ENCODE measurements around the gene JMJD6.
A peak's percentile ranks its signal among the peaks of the same experiment; 100 is the strongest.

The JMJD6 gene

DNA sequence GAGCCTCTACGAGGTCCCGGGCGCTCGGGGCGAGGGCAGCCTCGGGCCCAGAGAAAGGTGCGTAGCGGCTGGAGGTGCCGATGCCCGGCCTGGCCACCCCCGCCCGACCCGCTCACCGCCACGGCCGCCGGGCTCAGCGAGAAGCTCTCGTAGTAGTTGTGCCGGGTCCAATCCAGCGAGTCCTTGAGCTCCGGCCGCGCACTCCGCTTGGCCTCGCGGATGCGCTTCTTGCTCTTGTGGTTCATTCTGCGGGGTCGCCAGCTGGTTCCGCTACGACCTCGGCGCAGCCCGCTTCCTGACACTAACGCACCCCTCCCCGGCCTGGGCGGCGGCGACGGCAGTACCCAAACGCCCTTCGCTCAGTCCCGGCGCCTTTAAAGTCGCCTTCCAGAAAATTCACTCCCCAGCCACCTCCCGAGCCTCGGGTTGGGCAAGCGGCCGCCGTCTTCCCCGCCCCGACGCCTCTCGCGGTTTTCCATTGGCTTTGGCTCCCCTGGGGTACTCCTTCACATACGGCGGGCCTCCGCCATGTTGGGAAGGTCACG is at the start of gene JMJD6:
TSS of gene JMJD6 (minus strand) at position 376 of the 545 bp plus-strand sequence. CDS start at position 245, 131 bp downstream.
- peaks cover 20% of the 10 kb centered on the region for H3K4me1 ChIP-seq (ENCODE audit: control insufficient read depth, insufficient read depth, low read length)
- H3K9me3 ChIP-seq (ENCODE audit: control insufficient read depth, low read length) = no peaks in the 10 kb centered on the region
- H3K9ac ChIP-seq (ENCODE audit: low read length) = peak within 1 kb of the TSS; percentile 92
- H3K4me3 ChIP-seq (ENCODE audit: low read length) = peak within 1 kb of the TSS; percentile 68
- H3K27me3 ChIP-seq (ENCODE audit: control insufficient read depth, insufficient read depth, low read length) = no peaks in the 10 kb centered on the region
- H3K36me3 ChIP-seq (ENCODE audit: control insufficient read depth, insufficient read depth, low read length) = no peaks in the 10 kb centered on the region

DNA sequence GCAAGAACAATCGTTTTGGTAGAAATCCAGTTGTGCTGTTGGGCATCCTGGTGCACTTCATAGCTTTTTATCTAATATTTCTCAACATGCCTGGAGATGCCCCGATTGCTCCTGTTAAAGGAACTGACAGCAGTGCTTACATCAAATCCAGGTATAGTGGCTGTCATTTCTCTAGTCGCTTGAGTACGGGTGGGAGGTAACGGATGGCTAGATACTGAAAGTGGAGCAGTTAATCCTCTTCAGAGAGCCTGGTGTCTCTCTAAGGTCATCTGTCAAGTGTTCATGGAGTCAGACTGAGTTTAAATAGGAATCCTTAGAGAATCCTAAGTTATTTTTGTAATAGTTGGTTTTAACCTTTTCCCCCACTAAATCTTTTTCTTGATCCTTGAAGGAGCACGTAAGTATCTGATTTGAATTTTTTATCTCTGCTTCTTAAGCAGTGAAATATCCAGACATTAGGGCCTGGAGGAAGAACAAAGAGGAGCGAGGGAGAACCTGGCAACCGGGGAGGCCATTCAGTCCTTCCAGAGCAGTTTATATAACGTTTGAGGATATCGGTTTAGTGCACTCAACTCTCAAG is 48.7 kb upstream of the JMJD6 start:
- Histone ChIP-seq H3K4me3 (ENCODE audit: low read length) (no peak overlapping the region), H3K4me1 (ENCODE audit: control insufficient read depth, insufficient read depth, low read length) (peaks cover 3% of the 10 kb centered on the region), H3K27me3 (ENCODE audit: control insufficient read depth, insufficient read depth, low read length) (no peaks in the 10 kb centered on the region), H3K9me3 (ENCODE audit: control insufficient read depth, low read length) (no peaks in the 10 kb centered on the region), H3K9ac (ENCODE audit: low read length) (no peak overlapping the region), H3K36me3 (ENCODE audit: control insufficient read depth, insufficient read depth, low read length) (peaks cover 4% of the 10 kb centered on the region)

DNA sequence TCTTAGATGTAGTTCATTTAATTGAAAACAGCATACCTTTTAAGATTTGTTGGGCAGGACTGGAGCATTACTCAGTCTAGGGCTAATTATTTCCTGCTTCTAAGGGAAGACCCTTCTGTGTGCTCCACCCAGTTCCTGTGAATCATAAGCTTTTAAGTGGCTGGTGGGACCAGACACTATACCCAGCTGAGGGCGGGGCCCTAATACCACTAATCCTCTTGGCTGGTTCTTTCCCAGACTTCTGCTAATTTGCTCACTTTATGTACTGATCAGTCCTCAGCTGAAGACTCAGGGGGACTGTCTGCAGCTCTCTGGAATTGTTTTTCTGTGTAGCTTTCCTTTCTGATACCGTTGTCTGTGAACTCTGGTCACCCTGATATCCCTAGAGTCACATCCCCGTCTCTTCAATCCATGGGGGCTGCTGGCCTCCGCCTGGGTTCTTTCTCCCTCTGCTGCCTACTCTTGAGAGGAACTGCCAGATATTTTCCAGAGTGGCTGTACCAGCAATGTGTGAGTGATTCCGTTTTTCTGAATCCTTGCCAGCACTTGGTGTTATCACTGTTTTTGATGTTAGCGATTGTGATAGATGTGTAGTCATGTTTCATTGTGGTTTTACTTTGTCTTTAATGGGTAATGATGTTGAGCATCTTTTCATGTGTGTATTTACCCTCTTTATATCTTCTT is 46.6 kb upstream of the JMJD6 start:
- Histone ChIP-seq H3K9ac (ENCODE audit: low read length) (no peak overlapping the region), H3K4me3 (ENCODE audit: low read length) (no peak overlapping the region), H3K27me3 (ENCODE audit: control insufficient read depth, insufficient read depth, low read length) (no peaks in the 10 kb centered on the region), H3K9me3 (ENCODE audit: control insufficient read depth, low read length) (no peaks in the 10 kb centered on the region), H3K36me3 (ENCODE audit: control insufficient read depth, insufficient read depth, low read length) (peaks cover 4% of the 10 kb centered on the region), H3K4me1 (ENCODE audit: control insufficient read depth, insufficient read depth, low read length) (peaks cover 3% of the 10 kb centered on the region)

DNA sequence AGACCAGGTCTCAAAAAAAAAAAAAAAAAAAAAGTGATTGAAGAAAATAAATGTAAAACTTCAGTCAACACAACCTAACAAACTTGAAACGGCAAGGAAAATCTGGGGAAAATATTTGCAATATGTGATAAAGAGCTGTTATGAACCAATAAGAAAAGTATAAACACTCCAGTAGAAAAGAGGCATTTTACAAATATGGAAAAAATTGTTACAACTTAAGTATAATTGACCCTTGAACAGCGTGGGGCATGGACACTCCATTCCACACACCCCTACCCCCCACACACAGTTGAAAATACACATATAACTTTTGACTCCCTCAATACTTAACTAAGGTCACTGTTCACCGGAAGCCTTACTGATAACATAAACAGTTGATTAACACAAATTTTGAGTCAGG is 32.2 kb upstream of the JMJD6 start:
- Histone ChIP-seq H3K4me1 (ENCODE audit: control insufficient read depth, insufficient read depth, low read length) (no peaks in the 10 kb centered on the region), H3K9ac (ENCODE audit: low read length) (no peak overlapping the region), H3K4me3 (ENCODE audit: low read length) (no peak overlapping the region), H3K27me3 (ENCODE audit: control insufficient read depth, insufficient read depth, low read length) (no peaks in the 10 kb centered on the region), H3K36me3 (ENCODE audit: control insufficient read depth, insufficient read depth, low read length) (no peaks in the 10 kb centered on the region), H3K9me3 (ENCODE audit: control insufficient read depth, low read length) (no peaks in the 10 kb centered on the region)

DNA sequence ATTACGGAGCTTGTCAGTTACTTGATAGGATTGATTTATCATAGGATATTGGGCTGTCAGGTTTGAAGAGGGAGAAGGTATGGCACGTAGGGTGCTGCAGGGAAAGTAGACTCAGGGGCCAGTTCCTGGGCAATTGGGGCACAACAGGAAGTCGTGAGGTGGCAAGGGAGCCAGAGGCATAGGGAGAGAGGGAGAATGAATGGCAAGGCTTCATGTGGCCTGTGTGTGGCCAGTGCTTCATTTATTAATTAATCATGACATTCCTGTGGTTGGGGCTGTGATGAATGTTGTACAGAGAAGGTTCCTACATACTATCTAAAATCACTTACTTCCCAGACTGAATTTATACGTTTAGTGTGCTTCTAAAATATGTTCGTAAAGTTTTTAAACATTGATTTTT is 30.9 kb upstream of the JMJD6 start:
- Histone ChIP-seq H3K4me1 (ENCODE audit: control insufficient read depth, insufficient read depth, low read length) (no peaks in the 10 kb centered on the region), H3K27me3 (ENCODE audit: control insufficient read depth, insufficient read depth, low read length) (no peaks in the 10 kb centered on the region), H3K9ac (ENCODE audit: low read length) (no peak overlapping the region), H3K9me3 (ENCODE audit: control insufficient read depth, low read length) (no peaks in the 10 kb centered on the region), H3K36me3 (ENCODE audit: control insufficient read depth, insufficient read depth, low read length) (no peaks in the 10 kb centered on the region), H3K4me3 (ENCODE audit: low read length) (no peak overlapping the region)

DNA sequence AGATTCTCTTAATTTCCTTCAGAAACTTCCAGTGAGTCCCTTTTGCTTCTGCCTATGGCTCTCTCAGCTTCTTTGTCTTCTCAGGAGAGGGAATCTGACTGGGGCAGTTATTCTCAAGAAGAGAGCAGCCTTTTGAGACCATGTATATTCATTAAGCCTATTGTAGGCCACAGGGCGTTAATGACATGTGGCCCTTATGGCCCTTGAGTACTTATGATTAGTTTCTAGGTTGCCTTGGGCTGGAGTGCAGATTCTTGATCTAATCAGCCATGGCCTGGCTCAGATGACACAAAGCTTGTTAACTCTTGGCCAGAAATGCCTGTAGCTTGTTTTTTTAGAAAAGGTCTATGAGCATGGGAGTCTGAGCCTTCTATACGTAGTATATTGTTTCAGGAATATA is 28.9 kb upstream of the JMJD6 start:
- Histone ChIP-seq H3K9me3 (ENCODE audit: control insufficient read depth, low read length) (no peaks in the 10 kb centered on the region), H3K36me3 (ENCODE audit: control insufficient read depth, insufficient read depth, low read length) (no peaks in the 10 kb centered on the region), H3K4me3 (ENCODE audit: low read length) (no peak overlapping the region), H3K4me1 (ENCODE audit: control insufficient read depth, insufficient read depth, low read length) (no peaks in the 10 kb centered on the region), H3K9ac (ENCODE audit: low read length) (no peak overlapping the region), H3K27me3 (ENCODE audit: control insufficient read depth, insufficient read depth, low read length) (no peaks in the 10 kb centered on the region)

DNA sequence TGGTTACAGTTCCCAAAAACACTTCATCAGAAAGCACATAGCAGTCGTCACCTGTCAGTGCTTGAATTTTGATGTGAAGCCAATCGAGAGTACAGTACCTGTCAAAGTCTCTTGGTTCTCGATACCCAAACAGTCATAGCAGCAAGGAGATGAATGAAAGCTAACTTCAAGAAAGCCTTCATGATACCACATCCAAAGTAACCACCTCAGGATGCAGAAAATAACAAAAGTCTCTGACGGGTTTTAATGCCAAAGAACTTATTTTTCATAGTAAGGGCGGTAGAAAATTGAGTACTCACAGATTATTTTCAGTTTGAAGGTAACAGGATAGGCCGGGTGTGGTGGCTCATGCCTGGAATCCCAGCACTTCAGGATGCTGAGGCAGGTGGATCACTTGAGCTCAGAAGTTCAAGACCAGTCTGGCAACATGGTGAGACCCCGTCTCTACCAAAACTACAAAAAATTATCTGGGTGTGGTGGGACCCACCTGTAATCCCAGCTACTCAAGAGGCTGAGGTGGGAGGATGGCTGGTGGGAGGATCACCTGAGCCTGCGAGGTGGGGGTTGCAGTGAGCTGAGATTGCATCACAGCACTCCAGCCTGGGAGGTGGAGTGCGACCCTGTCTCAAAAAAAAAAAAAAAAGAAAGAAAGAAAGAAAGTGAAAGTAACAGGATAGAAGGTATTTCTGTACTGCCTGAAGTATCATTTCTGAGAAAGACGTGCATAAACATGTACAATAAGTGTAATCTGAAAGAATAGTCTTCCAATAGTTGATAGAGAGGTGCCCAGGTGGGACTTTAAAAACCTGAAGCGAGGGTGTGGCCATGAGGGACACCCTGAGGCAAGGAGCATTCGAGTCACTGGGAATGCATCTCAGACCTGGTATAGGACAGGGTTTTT is 26.9 kb upstream of the JMJD6 start:
- Histone ChIP-seq H3K4me3 (ENCODE audit: low read length) (no peak overlapping the region), H3K36me3 (ENCODE audit: control insufficient read depth, insufficient read depth, low read length) (no peaks in the 10 kb centered on the region), H3K9me3 (ENCODE audit: control insufficient read depth, low read length) (no peaks in the 10 kb centered on the region), H3K27me3 (ENCODE audit: control insufficient read depth, insufficient read depth, low read length) (no peaks in the 10 kb centered on the region), H3K4me1 (ENCODE audit: control insufficient read depth, insufficient read depth, low read length) (no peaks in the 10 kb centered on the region), H3K9ac (ENCODE audit: low read length) (peak overlapping the region; percentile 29)

DNA sequence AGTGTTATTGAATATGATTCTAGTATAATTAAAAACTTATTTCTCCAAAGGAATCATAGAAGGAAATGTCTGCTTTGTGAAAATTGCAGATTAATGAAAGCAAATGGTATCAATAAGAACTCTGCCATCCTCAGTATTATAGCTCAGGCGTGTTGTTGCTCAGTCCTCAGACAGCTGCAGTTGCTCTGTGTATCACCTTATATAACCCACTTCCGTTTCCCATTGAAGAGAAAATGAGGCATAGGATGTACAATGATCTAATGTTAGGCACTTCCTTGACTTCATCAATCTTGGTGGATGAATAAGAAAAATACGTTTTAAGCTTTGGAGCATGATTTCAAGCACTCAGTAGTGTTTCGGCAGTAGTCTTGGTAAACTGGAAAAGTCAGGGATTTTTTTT is 25.6 kb upstream of the JMJD6 start:
- H3K4me3 ChIP-seq (ENCODE audit: low read length) = no peak overlapping the region
- H3K9ac ChIP-seq (ENCODE audit: low read length) = no peak overlapping the region
- H3K9me3 ChIP-seq (ENCODE audit: control insufficient read depth, low read length) = no peaks in the 10 kb centered on the region
- H3K27me3 ChIP-seq (ENCODE audit: control insufficient read depth, insufficient read depth, low read length) = no peaks in the 10 kb centered on the region
- no peaks in the 10 kb centered on the region for H3K4me1 ChIP-seq (ENCODE audit: control insufficient read depth, insufficient read depth, low read length)
- no peaks in the 10 kb centered on the region for H3K36me3 ChIP-seq (ENCODE audit: control insufficient read depth, insufficient read depth, low read length)

DNA sequence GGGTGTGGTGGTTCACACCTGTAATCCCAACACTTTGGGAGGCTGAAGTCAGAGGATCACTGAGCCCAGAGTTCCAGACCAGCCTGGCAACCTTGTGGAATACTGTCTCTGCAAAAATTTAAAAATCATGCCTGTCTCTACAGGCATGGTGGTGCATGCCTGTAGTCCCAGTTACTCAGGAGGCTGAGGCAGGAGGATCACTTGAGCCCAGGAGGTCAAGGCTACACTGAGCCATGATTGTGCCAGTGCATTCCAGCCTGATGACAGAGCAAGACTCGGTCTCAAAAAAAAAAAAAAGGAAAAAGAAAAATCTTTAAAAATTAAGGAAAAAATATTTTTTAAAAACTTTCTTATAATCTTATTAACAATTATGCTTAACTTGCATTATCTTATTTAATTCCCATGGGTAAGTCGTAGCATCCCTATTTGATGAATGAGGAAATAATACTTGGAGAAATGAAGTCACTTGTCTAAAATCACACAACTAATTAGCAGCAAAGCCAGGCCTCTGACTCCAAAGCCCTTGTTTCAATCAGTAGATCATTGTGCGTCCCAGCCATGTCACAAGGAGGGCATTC is 25.1 kb upstream of the JMJD6 start:
- no peaks in the 10 kb centered on the region for H3K36me3 ChIP-seq (ENCODE audit: control insufficient read depth, insufficient read depth, low read length)
- H3K4me3 ChIP-seq (ENCODE audit: low read length) = no peak overlapping the region
- H3K9me3 ChIP-seq (ENCODE audit: control insufficient read depth, low read length) = no peaks in the 10 kb centered on the region
- H3K27me3 ChIP-seq (ENCODE audit: control insufficient read depth, insufficient read depth, low read length) = no peaks in the 10 kb centered on the region
- H3K4me1 ChIP-seq (ENCODE audit: control insufficient read depth, insufficient read depth, low read length) = no peaks in the 10 kb centered on the region
- H3K9ac ChIP-seq (ENCODE audit: low read length) = no peak overlapping the region

DNA sequence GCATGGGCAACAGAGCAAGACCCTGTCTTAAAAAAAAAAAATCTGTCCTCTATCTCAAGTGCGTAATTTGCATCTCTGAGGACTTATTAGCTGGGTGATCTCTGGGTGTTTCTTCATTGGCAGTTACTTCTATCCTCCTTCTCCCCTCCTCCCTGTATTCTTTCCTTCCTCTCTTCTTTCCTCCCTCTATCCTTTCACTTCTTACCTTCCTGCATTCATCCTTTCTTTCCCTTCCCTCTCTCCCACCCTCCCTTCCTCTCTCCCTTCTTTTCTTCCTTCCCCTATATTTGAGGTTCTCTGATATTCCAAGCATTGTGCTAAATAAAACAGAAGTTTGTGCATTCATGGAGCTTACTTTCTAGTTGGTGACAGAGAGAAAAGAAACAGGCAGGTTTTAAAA is 22.3 kb upstream of the JMJD6 start:
- Histone ChIP-seq H3K4me1 (ENCODE audit: control insufficient read depth, insufficient read depth, low read length) (no peaks in the 10 kb centered on the region), H3K36me3 (ENCODE audit: control insufficient read depth, insufficient read depth, low read length) (peaks cover 4% of the 10 kb centered on the region), H3K27me3 (ENCODE audit: control insufficient read depth, insufficient read depth, low read length) (no peaks in the 10 kb centered on the region), H3K4me3 (ENCODE audit: low read length) (no peak overlapping the region), H3K9me3 (ENCODE audit: control insufficient read depth, low read length) (no peaks in the 10 kb centered on the region), H3K9ac (ENCODE audit: low read length) (no peak overlapping the region)

DNA sequence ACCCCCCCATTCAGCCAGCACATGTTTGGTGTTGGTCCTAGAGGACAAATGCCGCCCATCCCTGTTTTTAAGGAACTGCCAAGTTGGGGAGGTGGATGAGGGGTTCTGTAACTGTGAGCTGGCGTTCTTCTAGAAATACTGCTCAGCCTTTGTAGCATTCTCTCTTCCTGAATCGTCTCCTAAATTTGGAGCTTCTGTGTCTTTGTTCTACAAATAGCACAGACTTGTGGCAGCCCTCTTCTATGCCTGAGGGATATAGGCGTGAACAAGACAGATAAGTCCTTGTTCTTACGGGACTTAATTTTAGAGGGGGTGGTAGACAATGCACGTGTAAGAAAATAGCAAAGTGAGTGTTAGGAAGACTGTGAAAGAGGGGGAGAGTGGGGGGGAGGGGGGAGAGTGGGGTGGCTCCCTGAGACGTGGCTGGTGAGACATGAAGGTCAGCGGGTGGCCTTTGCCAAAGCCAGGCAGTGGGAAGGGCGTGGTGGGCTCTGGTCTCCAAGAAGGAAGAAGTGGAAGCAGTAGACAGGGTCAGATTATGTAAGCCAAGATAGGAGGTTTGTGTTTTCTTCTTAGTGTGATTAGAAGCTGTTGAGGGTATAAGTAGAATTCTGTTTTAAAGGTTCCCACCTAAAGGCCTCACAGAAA is 21.4 kb upstream of the JMJD6 start:
- Histone ChIP-seq H3K27me3 (ENCODE audit: control insufficient read depth, insufficient read depth, low read length) (no peaks in the 10 kb centered on the region), H3K9ac (ENCODE audit: low read length) (no peak overlapping the region), H3K36me3 (ENCODE audit: control insufficient read depth, insufficient read depth, low read length) (peaks cover 4% of the 10 kb centered on the region), H3K4me3 (ENCODE audit: low read length) (no peak overlapping the region), H3K9me3 (ENCODE audit: control insufficient read depth, low read length) (no peaks in the 10 kb centered on the region), H3K4me1 (ENCODE audit: control insufficient read depth, insufficient read depth, low read length) (no peaks in the 10 kb centered on the region)

Data from mucosa of stomach (tissue), 1 donor.